Progenitor cell of endocrine pancreas (in vitro differentiated cells): ENCODE data around the gene AFG1L. TPM values are rescaled to one million over a fixed set of nuclear protein-coding genes. Genes with fewer than 3 reads are reported as not detected.
"Not testable (repeated sequence)": the region's sequence is repeated elsewhere in the genome, so short reads cannot be mapped to it uniquely, and the experiment has no call there.

ENCODE experiments used
- DNase-seq: peaks from one replicate; pipeline ENCODE4 v3.0.0; 2021; ENCODE audit warnings: low spot score; ENCODE audit not compliant: unreplicated experiment
- H3K27ac Mint-ChIP-seq: 2 replicates; pipeline ENCODE4 v1.8.0; 2021; ENCODE audit warnings: mild to moderate bottlenecking, moderate library complexity, mixed read lengths
- H3K27me3 Mint-ChIP-seq: 2 replicates; pipeline ENCODE4 v1.8.0; 2021; ENCODE audit warnings: mixed read lengths
- H3K36me3 Mint-ChIP-seq: 2 replicates; pipeline ENCODE4 v1.8.0; 2022; ENCODE audit warnings: mixed read lengths; ENCODE audit not compliant: insufficient read depth
- H3K4me1 Mint-ChIP-seq: 2 replicates; pipeline ENCODE4 v1.8.0; 2021; ENCODE audit warnings: low read depth, mixed read lengths
- H3K4me3 Mint-ChIP-seq: 2 replicates; pipeline ENCODE4 v1.8.0; 2021; ENCODE audit warnings: low read depth, mild to moderate bottlenecking, moderate library complexity, mixed read lengths
- H3K9me3 Mint-ChIP-seq: 2 replicates; pipeline ENCODE4 v1.8.0; 2021; ENCODE audit warnings: low read depth, mixed read lengths
- CTCF ChIP-seq: fragments of 200-600 bp; sonication (generic); IDR thresholded peaks from one replicate; pipeline ENCODE4 v1.5.0; 2021; ENCODE audit warnings: antibody characterized with exemption, mild to moderate bottlenecking; ENCODE audit not compliant: unreplicated experiment
- total RNA-seq: library from RNA; stranded (reverse); gene quantifications from 2 replicates; pipeline ENCODE4 v1.2.1, GENCODE V29; 2021

Gene AFG1L
- total RNA-seq, 1 donor from 2014 or later, result 9.6 TPM

DNA sequence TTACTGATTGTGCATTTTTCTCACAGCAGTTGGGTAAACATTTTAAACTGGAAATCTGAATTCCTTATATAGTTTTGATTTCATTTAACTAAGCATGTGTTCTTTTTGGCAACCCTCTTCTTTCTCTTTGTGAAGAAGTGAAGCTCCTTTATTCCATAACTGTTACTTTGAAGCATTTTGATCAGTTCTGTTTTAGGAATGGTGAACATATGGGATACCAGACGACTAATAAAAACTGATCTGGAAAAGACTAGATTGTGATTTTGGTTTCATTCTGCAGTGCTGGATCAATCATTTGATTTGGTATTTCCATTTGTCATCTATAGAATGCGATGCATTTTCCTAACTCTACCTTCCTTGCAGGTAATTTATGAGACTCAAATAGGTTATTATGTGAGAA is 9.8 kb downstream of the AFG1L start:
- no peak overlapping the region for H3K4me3 Mint-ChIP-seq
- H3K9me3 Mint-ChIP-seq, result peaks cover 6% of the 10 kb centered on the region
- H3K36me3 Mint-ChIP-seq, result peaks cover 6% of the 10 kb centered on the region
- no peak overlapping the region for H3K27ac Mint-ChIP-seq
- no peak for TF ChIP-seq CTCF
- DNase-seq, result no peak
- no peaks in the 10 kb centered on the region for H3K27me3 Mint-ChIP-seq
- H3K4me1 Mint-ChIP-seq, result peaks cover 9% of the 10 kb centered on the region

- not testable (repeated sequence) for H3K4me3 Mint-ChIP-seq, DNase-seq, H3K4me1 Mint-ChIP-seq, H3K36me3 Mint-ChIP-seq, H3K9me3 Mint-ChIP-seq, H3K27ac Mint-ChIP-seq, H3K27me3 Mint-ChIP-seq
Measured at GRCh38 chr6:108308641-108309040, 13.8 kb downstream of the AFG1L start.

GRCh38 chr6:108309844-108310243 is 15.0 kb downstream of the AFG1L start:
- H3K4me3 Mint-ChIP-seq, result no peak overlapping the region
- TF ChIP-seq CTCF, result no peak
- no peaks in the 10 kb centered on the region for H3K27me3 Mint-ChIP-seq
- H3K4me1 Mint-ChIP-seq, result peaks cover 7% of the 10 kb centered on the region
- H3K9me3 Mint-ChIP-seq, result no peaks in the 10 kb centered on the region
- DNase-seq, result no peak
- H3K27ac Mint-ChIP-seq, result no peak overlapping the region
- no peaks in the 10 kb centered on the region for H3K36me3 Mint-ChIP-seq

- Mint-ChIP-seq H3K9me3 (peaks cover 4% of the 10 kb centered on the region), H3K4me1 (peaks cover 7% of the 10 kb centered on the region), H3K4me3 (no peak overlapping the region), H3K27me3 (no peaks in the 10 kb centered on the region), H3K27ac (no peak overlapping the region), H3K36me3 (peaks cover 2% of the 10 kb centered on the region)
- no peak for TF ChIP-seq CTCF
- no peak for DNase-seq
Measured at GRCh38 chr6:108312605-108313004, 17.8 kb downstream of the AFG1L start.

DNA sequence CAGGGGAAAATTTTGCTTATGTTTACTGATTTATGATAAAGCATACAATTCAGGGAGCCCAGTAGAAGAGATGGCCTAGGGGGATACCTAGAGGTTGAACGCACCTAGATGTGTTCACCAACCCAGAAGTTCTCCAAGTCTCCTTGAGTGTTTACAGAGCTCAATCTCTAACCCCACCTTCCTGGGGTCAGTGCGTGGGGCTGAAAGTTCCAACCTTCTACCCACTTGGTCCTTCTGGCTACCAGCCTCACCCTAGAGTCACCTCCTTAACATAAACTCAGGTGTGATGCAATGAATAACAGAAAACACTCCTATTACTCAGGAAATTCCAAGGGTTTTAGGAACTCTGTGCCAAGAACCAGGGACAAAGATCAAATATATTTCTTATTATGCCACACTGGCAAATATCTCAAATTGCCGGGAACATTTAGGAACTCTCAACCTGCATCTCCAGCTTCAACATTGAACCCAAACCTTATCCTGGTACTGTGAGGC is 26.4 kb downstream of the AFG1L start:
- Mint-ChIP-seq H3K4me3 (no peak overlapping the region), H3K4me1 (no peaks in the 10 kb centered on the region), H3K36me3 (peaks cover 2% of the 10 kb centered on the region), H3K9me3 (peaks cover 4% of the 10 kb centered on the region), H3K27ac (no peak overlapping the region), H3K27me3 (no peaks in the 10 kb centered on the region)
- no peak for DNase-seq
- no peak for TF ChIP-seq CTCF

GRCh38 chr6:108322728-108323127 is 27.9 kb downstream of the AFG1L start:
- Mint-ChIP-seq H3K27ac (no peak overlapping the region), H3K9me3 (no peaks in the 10 kb centered on the region), H3K4me3 (no peak overlapping the region), H3K4me1 (no peaks in the 10 kb centered on the region), H3K36me3 (peaks cover 9% of the 10 kb centered on the region), H3K27me3 (no peaks in the 10 kb centered on the region)
- no peak for TF ChIP-seq CTCF
- no peak for DNase-seq
